Suprapubic skin (tissue), 4 donors: Measurements from ENCODE around the gene RPIA.

Experiments used
- EP300 ChIP-seq: sonication (generic); formaldehyde crosslinking; IDR thresholded peaks from one replicate; pipeline ENCODE4 v1.6.1; 2017; ENCODE audit warnings: antibody characterized with exemption
- POLR2A ChIP-seq, 2 donors: fragments of 450-650 bp; IDR thresholded peaks; one replicate each; pipeline ENCODE4 v1.6.1; 2017; ENCODE audit warnings: antibody characterized with exemption in 2 of 2, mild to moderate bottlenecking in 2 of 2, moderate library complexity in 2 of 2
- POLR2AphosphoS5 ChIP-seq, 3 donors: sonication (generic); formaldehyde crosslinking; IDR thresholded peaks; one replicate each; pipeline ENCODE4 v1.6.1; 2017; ENCODE audit warnings: antibody characterized with exemption in 3 of 3
- TF ChIP-seq, protein P1 (sequence below), 2 donors: fragments of 200-600 bp in 1 of 2; fragments of 450-650 bp in 1 of 2; sonication (generic) in 1 of 2; IDR thresholded peaks; one replicate each; pipeline ENCODE4 v1.5.1; 2016 to 2019; ENCODE audit warnings: antibody characterized with exemption in 2 of 2, mild to moderate bottlenecking in 1 of 2, moderate library complexity in 1 of 2

DNA sequence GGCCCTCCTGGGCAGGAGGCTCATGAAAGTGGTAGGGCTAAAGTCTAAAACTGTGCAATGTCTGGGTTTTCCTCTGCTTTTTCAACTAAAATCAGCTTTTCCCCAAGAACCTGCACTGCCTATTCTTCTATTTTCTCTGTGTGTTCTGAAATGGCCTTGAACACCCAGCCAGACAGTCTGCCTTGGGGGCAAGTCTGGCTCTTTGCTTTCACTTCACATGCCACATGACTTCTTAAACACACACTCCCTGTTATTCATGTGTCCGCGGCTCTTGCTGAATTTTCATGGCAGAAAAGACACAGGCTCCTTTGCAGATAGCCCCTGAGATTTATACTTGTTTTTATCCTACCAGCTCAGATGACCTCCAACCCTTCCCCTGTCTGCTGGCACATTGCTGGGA is 10.6 kb upstream of the RPIA start:
- TF ChIP-seq, protein P1, sequence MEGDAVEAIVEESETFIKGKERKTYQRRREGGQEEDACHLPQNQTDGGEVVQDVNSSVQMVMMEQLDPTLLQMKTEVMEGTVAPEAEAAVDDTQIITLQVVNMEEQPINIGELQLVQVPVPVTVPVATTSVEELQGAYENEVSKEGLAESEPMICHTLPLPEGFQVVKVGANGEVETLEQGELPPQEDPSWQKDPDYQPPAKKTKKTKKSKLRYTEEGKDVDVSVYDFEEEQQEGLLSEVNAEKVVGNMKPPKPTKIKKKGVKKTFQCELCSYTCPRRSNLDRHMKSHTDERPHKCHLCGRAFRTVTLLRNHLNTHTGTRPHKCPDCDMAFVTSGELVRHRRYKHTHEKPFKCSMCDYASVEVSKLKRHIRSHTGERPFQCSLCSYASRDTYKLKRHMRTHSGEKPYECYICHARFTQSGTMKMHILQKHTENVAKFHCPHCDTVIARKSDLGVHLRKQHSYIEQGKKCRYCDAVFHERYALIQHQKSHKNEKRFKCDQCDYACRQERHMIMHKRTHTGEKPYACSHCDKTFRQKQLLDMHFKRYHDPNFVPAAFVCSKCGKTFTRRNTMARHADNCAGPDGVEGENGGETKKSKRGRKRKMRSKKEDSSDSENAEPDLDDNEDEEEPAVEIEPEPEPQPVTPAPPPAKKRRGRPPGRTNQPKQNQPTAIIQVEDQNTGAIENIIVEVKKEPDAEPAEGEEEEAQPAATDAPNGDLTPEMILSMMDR (IDR thresholded peaks at IDR 0.05) = no peak
- TF ChIP-seq POLR2A (IDR thresholded peaks at IDR 0.05) (no peak), POLR2AphosphoS5 (IDR thresholded peaks at IDR 0.05) (no peak), EP300 (no peak)
